HTERT RPE-1 (cell line): ENCODE measurements around the gene PRKN.
"Not testable (repeated sequence)": the region's sequence is repeated elsewhere in the genome, so short reads cannot be mapped to it uniquely, and the experiment has no call there.

Experiments used
- in situ Hi-C: fragments of 300-500 bp; cut with MboI; formaldehyde crosslinking; loops from 4 replicates; pipeline ENCODE4 v1.14.3; 2020; ENCODE audit warnings: low sequenced_read_pairs

PRKN gene

DNA sequence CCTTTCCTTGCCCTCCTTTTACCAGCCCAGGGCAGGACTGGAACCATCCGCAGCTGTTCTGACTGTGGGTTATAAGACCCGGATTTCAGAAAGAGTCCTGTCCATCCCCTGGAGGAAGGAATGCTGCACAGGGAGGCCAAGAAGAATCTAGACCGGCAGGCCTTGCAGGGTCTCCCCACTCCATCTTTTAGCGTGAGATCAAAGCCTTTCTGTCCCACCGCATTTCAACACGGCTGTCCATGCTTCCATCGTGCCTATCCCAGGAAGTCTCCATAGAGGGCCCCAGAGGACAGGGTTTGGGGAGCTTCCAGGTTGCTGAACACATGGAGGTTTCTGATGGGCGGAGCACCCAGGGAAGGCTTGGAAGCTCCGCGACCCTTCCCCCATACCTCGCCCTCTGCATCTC, 1374.4 kb downstream of the PRKN start:
- in situ Hi-C loops, result no loop called here

GRCh38 chr6:161351858-161352257, 1375.7 kb downstream of the PRKN start:
- in situ Hi-C loops, result no loop called here

- in situ Hi-C loops, result no loop called here
Observed at GRCh38 chr6:161349886-161350285, 1377.7 kb downstream of the PRKN start.

DNA sequence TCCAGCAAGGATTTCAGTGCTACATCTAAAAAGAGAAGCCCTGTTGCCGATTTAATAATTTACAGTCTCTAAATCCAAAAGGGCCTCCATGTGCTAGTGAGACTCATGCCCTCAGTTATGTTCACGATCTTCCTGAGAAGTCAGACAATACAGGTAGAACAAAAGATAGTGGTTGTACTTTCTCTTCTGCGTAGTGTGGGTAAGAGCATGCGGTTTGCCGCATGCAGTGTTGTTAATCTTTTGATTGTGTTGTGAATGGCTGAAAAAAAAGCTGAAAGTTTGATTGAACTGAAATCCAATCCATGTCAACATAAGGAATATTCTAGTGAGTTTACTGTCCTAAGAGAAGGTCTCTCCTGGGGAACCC, 1379.0 kb downstream of the PRKN start:
- in situ Hi-C loops, result no loop called here

GRCh38 chr6:161347988-161348627, 1379.5 kb downstream of the PRKN start:
- in situ Hi-C loops, result no loop called here

- in situ Hi-C loops, result no loop called here
Observed at GRCh38 chr6:161347125-161347524, 1380.4 kb downstream of the PRKN start.

DNA sequence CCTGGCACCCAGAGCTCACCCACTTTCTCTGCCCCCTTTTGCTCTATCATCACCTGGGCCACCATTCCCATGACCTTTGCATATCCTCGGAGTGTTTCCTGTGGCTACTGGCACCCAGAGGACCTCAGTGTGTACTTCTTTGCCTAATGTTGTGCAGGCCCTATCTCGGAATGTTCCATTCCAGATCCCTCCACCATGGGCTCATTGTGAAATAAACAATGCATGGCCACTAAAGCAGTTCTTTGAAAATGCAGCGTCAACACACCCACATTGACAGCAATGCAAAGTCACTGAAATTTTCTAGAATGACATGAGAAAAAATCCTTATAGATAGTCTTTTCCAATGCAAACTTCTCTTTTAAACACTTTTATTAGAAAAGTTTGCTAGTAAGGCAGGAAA, 1380.8 kb downstream of the PRKN start:
- in situ Hi-C loops, result no loop called here

- in situ Hi-C loops, result no loop called here
Observed at GRCh38 chr6:161344626-161345025, 1382.9 kb downstream of the PRKN start.

- in situ Hi-C loops, result no loop called here
Observed at GRCh38 chr6:161342039-161342438, 1385.5 kb downstream of the PRKN start.

DNA sequence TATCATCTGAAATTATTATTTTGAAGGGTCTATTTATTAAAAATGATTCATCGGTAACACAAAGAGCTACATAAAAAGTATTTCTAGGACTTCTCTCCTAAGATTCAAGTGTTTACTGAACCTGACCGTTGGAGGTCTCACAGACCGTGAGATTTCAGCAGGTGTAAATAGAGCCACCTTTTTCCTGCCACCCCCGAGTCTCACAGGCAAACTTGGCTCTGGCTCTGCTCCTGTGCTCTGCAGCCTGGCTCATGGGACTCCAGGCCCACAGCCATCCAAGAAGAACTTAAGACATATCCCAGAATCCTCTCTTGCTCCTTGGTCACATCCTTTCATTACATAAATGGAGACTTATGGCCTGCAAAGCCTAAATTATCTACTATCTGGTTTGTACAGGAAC, 1385.9 kb downstream of the PRKN start:
- in situ Hi-C loops, result no loop called here

- in situ Hi-C loops, result no loop called here
Observed at GRCh38 chr6:161338015-161338414, 1389.6 kb downstream of the PRKN start.

GRCh38 chr6:161336479-161336878, 1391.1 kb downstream of the PRKN start:
- in situ Hi-C loops, result no loop called here

- in situ Hi-C loops, result no loop called here
Observed at GRCh38 chr6:161333410-161333809, 1394.2 kb downstream of the PRKN start.

DNA sequence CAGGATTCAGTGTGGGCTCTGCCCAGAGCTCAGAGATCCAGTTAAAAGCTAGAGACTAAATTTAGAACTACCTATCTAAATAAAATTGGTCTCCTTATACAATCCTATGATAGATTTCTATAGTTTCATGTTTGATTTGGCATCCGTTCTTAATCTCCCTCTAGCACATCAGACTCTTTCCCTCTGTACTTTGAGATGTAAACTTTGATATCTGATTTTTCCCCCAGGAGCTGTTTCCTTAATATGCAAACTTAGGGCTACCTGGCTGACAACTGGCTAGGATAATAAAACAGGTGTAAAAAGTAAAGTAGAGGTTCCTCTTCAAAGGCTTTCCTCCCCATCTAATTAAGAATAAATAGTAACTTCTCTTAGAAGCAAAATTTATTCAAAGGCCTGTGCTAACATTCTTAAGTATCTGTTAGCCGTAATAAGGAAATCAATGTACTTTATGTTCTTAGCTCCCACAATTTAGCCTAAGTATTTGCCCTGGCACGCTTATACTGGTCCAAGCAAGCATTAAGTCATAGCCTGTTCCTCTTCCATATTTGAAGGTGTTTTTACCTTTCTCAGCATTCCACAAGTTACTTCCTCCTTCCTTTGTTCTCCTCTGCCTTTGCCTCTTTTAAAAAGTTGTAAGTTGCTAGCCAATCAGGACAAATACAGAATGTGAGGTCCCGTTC, 1396.0 kb downstream of the PRKN start:
- in situ Hi-C loops, result not testable (repeated sequence)

- in situ Hi-C loops, result no loop called here
Observed at GRCh38 chr6:161327360-161327953, 1400.1 kb downstream of the PRKN start.

- in situ Hi-C loops, result no loop called here
Observed at GRCh38 chr6:161319231-161319630, 1408.3 kb downstream of the PRKN start.

DNA sequence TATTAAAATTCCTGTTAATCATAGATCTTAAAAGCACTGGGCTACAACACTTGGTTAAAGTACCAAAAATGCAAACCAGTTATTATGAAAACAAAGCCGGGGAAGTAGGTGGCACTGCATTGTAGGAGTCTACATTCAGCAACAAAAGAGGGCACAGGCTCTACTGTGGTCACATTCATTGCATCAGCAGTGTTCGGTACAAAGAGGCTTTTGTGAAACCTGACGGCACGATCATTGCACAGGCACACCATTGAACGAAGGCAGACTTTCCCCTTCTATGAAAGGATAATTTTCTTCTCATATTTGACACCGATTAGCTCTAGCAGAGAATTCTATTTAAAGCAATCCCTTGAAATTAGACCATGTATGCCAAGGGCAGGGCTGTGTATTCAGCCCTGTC, 1409.1 kb downstream of the PRKN start:
- in situ Hi-C loops, result no loop called here

DNA sequence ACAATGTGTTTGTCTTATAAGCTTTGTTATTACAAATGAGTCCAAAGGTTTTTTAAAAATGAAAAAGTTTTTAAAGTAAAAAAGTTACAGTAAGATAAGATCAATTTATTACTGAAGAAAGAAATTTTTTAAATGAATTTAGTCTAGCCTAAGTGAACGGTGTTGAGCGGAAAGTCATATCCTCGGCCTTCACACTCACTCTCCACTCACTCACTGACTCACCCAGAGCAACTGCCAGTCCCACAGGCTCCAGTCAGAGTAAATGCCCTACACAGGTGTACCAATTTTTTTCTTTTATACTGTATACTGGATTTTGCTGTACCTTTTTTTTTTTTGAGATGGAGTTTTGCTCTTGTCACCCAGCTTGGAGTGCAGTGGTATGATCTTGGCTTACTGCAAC, 1411.0 kb downstream of the PRKN start:
- in situ Hi-C loops, result no loop called here

DNA sequence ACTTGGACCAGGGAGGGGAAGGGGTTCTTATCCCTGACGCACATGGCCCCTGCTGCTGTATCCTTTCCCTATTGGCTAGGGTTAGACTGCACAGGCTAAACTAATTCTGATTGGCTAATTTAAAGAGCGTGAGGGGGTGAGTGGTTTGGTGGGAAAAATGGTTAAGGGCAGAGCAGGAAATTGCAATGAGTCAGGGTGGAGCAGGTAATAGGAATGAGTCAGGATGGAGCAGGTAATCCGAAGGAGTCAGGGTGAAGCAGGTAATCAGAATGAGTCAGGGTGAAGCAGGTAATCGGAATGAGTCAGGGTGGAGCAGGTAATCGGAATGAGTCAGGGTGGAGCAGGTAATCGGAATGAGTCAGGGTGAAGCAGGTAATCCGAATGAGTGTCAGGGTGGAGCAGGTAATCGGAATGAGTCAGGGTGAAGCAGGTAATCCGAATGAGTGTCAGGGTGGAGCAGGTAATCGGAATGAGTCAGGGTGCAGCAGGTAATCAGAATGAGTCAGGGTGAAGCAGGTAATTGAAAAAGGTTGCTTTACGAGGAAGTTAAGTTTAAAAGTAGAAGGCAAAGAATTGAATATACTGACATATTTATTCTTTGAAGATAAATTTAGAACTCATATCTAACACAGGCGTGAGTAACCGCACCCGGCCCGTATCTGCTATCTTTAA, 1412.2 kb downstream of the PRKN start:
- in situ Hi-C loops, result not testable (repeated sequence)

DNA sequence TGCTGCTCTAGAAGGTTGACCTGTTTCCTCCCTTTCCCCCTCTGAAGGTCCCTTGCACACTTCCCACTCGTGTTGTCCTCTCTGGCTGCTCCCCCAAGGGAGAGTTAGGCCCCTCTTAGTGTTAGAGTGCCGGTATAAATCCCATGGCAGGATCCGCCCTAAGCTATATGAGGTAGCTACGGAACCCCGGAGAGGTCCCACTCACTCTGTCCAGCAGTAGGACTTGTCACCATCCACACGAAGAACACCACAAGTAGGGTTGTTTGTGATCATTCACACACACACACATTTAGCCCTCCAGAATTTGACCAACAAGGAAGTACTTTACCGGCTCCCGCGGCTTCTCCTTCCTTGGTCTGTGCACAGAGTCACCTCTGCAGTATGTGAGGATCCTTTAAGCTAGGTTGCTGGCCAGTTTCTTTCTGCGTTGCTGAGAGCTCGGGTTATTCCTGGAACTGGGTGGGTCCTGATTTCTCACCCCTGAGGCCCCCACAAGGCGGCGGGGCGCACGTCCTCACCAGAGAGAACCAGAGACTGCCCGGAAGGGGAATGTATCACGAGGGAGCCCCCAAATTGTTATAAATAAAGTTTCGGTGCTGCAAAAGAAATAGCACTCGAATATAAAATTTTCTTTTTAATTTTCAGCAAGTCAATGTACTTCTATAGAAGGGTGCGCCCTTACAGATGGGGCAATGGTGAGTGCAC, 1412.9 kb downstream of the PRKN start:
- in situ Hi-C loops, result not testable (repeated sequence)

GRCh38 chr6:161313940-161314509, 1413.5 kb downstream of the PRKN start:
- in situ Hi-C loops, result no loop called here
